ENCODE measurements around the gene NOD2.

- TF ChIP-seq CTCF (IDR thresholded peaks at IDR 0.05) (peak; percentile 78 to 94 (median 83)), POLR2A (IDR thresholded peaks at IDR 0.05) (no peak)
Measured at GRCh38 chr16:50665128-50665878, 28.1 kb upstream of the NOD2 start.
